ENCODE measurements around the gene USP11. TPM values are rescaled to one million over a fixed set of nuclear protein-coding genes. Genes with fewer than 3 reads are reported as not detected.

The USP11 gene
- polyA plus RNA-seq, 1 donor, result 57.6 TPM

DNA sequence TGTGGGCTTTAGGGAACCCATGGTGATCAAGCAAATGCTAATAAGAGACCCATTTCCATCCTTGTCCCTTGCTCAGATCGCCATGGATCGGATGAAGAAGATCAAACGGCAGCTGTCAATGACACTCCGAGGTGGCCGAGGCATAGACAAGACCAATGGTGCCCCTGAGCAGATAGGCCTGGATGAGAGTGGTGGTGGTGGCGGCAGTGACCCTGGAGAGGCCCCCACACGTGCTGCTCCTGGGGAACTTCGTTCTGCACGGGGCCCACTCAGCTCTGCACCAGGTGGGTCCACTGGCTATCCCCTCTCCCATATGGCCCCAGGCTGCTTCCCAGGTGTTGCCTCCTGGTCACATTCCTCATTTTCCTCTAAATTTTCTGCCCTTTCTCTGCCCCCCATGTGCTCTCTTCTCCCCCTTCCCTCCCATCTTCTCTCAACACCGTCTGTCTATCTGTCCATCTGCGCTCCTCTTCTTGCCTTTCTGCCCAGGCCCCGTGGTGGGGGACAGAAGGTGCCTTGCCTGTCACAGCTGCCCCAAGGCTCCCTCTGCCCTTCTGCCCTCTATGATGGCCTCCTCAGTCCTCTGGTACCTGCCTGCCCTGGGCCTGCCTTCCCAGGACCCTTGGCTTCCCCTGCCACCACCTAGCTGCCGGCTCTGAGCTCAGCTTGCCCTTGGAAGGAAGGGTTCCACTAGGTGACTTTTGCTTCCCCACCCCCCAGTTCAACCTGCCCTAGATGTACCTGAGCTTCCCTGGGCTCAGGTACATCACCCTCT lies 9.1 kb upstream of the USP11 start:
- no peaks in the 10 kb centered on the region for H3K27me3 ChIP-seq (ENCODE audit: control insufficient read depth, insufficient read depth, low read length)
- WGBS (ENCODE audit: insufficient coverage, low lambda C conversion rate), result no CpG with 5 or more reads among the region's 13 CpGs
- H3K36me3 ChIP-seq (ENCODE audit: control insufficient read depth, insufficient read depth, low read length), result peaks cover 49% of the 10 kb centered on the region
- peaks cover 2% of the 10 kb centered on the region for H3K4me1 ChIP-seq (ENCODE audit: control insufficient read depth, insufficient read depth, low read length)
- no peak overlapping the region for H3K27ac ChIP-seq (ENCODE audit: low read length)
- no peak overlapping the region for H3K4me3 ChIP-seq (ENCODE audit: low read length)
- DNase-seq, result no peak
- no peaks in the 10 kb centered on the region for H3K9me3 ChIP-seq (ENCODE audit: control insufficient read depth, low read depth, low read length)

- Histone ChIP-seq H3K4me3 (ENCODE audit: low read length) (no peak overlapping the region), H3K4me1 (ENCODE audit: control insufficient read depth, insufficient read depth, low read length) (peaks cover 2% of the 10 kb centered on the region), H3K9me3 (ENCODE audit: control insufficient read depth, low read depth, low read length) (no peaks in the 10 kb centered on the region), H3K27ac (ENCODE audit: low read length) (no peak overlapping the region), H3K36me3 (ENCODE audit: control insufficient read depth, insufficient read depth, low read length) (peaks cover 52% of the 10 kb centered on the region), H3K27me3 (ENCODE audit: control insufficient read depth, insufficient read depth, low read length) (no peaks in the 10 kb centered on the region)
- DNase-seq, result no peak
- WGBS (ENCODE audit: insufficient coverage, low lambda C conversion rate), result no CpG with 5 or more reads among the region's 17 CpGs
These were observed 8.4 kb upstream of the USP11 start for GRCh38 chrX:47224266-47224895.

DNA sequence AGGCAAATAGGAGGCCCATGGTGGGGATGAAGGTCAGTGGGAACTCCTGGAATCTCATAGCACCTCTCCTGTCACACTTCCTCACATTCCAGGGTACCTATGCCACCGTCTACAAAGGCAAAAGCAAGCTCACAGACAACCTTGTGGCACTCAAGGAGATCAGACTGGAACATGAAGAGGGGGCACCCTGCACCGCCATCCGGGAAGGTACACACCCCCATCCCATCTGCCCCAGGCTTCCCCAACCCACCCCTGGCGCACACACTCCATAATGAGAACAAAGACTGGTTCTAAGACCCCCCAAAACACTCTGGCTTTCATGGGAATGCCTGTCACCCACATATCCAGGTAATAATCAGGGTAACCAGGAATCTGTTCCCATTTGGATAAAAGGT lies 7.9 kb upstream of the USP11 start:
- H3K36me3 ChIP-seq (ENCODE audit: control insufficient read depth, insufficient read depth, low read length), result peaks cover 52% of the 10 kb centered on the region
- H3K4me3 ChIP-seq (ENCODE audit: low read length), result no peak overlapping the region
- H3K27me3 ChIP-seq (ENCODE audit: control insufficient read depth, insufficient read depth, low read length), result no peaks in the 10 kb centered on the region
- H3K4me1 ChIP-seq (ENCODE audit: control insufficient read depth, insufficient read depth, low read length), result peaks cover 2% of the 10 kb centered on the region
- WGBS (ENCODE audit: insufficient coverage, low lambda C conversion rate), result no CpG with 5 or more reads among the region's 4 CpGs
- H3K27ac ChIP-seq (ENCODE audit: low read length), result no peak overlapping the region
- H3K9me3 ChIP-seq (ENCODE audit: control insufficient read depth, low read depth, low read length), result no peaks in the 10 kb centered on the region
- DNase-seq, result no peak

GRCh38 chrX:47226071-47226470 lies 6.7 kb upstream of the USP11 start:
- WGBS (ENCODE audit: insufficient coverage, low lambda C conversion rate), result no CpG with 5 or more reads among the region's 6 CpGs
- Histone ChIP-seq H3K27ac (ENCODE audit: low read length) (no peak overlapping the region), H3K4me3 (ENCODE audit: low read length) (no peak overlapping the region), H3K9me3 (ENCODE audit: control insufficient read depth, low read depth, low read length) (no peaks in the 10 kb centered on the region), H3K36me3 (ENCODE audit: control insufficient read depth, insufficient read depth, low read length) (peaks cover 52% of the 10 kb centered on the region), H3K4me1 (ENCODE audit: control insufficient read depth, insufficient read depth, low read length) (no peaks in the 10 kb centered on the region), H3K27me3 (ENCODE audit: control insufficient read depth, insufficient read depth, low read length) (no peaks in the 10 kb centered on the region)
- DNase-seq, result no peak

DNA sequence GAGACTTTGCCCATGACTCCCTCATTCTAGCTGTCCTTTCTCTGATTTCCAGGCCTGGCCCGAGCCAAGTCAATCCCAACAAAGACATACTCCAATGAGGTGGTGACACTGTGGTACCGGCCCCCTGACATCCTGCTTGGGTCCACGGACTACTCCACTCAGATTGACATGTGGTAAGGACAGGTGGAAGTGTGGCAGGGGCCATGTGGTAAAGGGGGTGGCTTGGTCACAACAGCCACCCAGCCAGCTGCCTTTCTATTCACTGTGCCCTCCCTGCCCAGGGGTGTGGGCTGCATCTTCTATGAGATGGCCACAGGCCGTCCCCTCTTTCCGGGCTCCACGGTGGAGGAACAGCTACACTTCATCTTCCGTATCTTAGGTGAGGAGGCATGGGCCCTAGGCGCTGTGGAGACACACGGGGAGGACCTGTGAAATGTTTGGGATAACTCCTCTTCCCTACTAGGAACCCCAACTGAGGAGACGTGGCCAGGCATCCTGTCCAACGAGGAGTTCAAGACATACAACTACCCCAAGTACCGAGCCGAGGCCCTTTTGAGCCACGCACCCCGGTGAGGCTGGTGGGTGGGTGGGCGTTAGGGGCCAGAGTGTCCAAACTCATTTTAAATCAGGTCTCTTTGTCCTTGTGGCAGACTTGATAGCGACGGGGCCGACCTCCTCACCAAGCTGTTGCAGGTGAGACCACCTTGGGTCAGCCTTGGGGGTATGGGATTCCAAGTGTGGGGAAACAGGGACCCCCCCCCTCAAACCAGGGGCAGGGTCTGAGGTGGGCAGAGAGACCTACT lies 6.1 kb upstream of the USP11 start:
- Histone ChIP-seq H3K9me3 (ENCODE audit: control insufficient read depth, low read depth, low read length) (no peaks in the 10 kb centered on the region), H3K27me3 (ENCODE audit: control insufficient read depth, insufficient read depth, low read length) (no peaks in the 10 kb centered on the region), H3K36me3 (ENCODE audit: control insufficient read depth, insufficient read depth, low read length) (peaks cover 52% of the 10 kb centered on the region), H3K27ac (ENCODE audit: low read length) (no peak overlapping the region), H3K4me1 (ENCODE audit: control insufficient read depth, insufficient read depth, low read length) (no peaks in the 10 kb centered on the region), H3K4me3 (ENCODE audit: low read length) (no peak overlapping the region)
- no peak for DNase-seq
- no CpG with 5 or more reads among the region's 19 CpGs for WGBS (ENCODE audit: insufficient coverage, low lambda C conversion rate)

DNA sequence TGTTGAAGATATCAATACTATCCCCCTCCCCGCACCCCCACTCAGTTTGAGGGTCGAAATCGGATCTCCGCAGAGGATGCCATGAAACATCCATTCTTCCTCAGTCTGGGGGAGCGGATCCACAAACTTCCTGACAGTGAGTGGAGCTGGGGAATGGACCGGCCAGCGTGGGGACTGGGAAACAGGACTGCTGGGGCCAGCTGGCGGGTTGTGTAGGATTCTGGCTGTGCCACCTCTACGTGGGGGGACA lies 5.5 kb upstream of the USP11 start:
- no peak for DNase-seq
- WGBS (ENCODE audit: insufficient coverage, low lambda C conversion rate), result no CpG with 5 or more reads among the region's 9 CpGs
- H3K4me1 ChIP-seq (ENCODE audit: control insufficient read depth, insufficient read depth, low read length), result peaks cover 2% of the 10 kb centered on the region
- no peak overlapping the region for H3K4me3 ChIP-seq (ENCODE audit: low read length)
- no peaks in the 10 kb centered on the region for H3K9me3 ChIP-seq (ENCODE audit: control insufficient read depth, low read depth, low read length)
- no peak overlapping the region for H3K27ac ChIP-seq (ENCODE audit: low read length)
- H3K36me3 ChIP-seq (ENCODE audit: control insufficient read depth, insufficient read depth, low read length), result peaks cover 50% of the 10 kb centered on the region
- no peaks in the 10 kb centered on the region for H3K27me3 ChIP-seq (ENCODE audit: control insufficient read depth, insufficient read depth, low read length)

- Histone ChIP-seq H3K4me1 (ENCODE audit: control insufficient read depth, insufficient read depth, low read length) (peaks cover 4% of the 10 kb centered on the region), H3K27ac (ENCODE audit: low read length) (no peak overlapping the region), H3K4me3 (ENCODE audit: low read length) (no peak overlapping the region), H3K36me3 (ENCODE audit: control insufficient read depth, insufficient read depth, low read length) (peaks cover 41% of the 10 kb centered on the region), H3K9me3 (ENCODE audit: control insufficient read depth, low read depth, low read length) (no peaks in the 10 kb centered on the region), H3K27me3 (ENCODE audit: control insufficient read depth, insufficient read depth, low read length) (no peaks in the 10 kb centered on the region)
- DNase-seq, result no peak
- WGBS (ENCODE audit: insufficient coverage, low lambda C conversion rate), result no CpG with 5 or more reads among the region's 12 CpGs
These were observed 4.1 kb upstream of the USP11 start for GRCh38 chrX:47228550-47229270.

DNA sequence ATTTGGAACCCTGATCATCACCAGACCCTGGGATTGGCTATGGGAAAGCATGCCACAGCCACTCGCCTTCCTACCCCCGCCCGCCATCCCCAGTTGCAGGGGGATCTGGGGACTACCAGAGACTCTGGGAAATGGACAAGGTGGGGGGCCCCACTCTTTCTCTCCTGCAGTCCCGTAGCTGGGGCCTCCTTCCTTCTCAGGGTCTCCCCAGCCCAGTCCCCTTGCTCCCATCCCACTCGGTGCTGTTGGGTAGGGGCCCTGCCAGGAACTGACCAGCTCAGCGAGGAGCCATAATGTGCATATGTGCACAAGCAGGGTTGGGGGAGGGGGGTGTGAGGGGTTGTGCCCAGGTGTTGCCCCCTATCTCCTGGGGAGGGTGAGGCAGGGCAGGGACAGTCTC lies 3.4 kb upstream of the USP11 start:
- Histone ChIP-seq H3K4me1 (ENCODE audit: control insufficient read depth, insufficient read depth, low read length) (peaks cover 4% of the 10 kb centered on the region), H3K9me3 (ENCODE audit: control insufficient read depth, low read depth, low read length) (no peaks in the 10 kb centered on the region), H3K27me3 (ENCODE audit: control insufficient read depth, insufficient read depth, low read length) (no peaks in the 10 kb centered on the region), H3K27ac (ENCODE audit: low read length) (no peak overlapping the region), H3K4me3 (ENCODE audit: low read length) (no peak overlapping the region), H3K36me3 (ENCODE audit: control insufficient read depth, insufficient read depth, low read length) (peaks cover 34% of the 10 kb centered on the region)
- no CpG with 5 or more reads among the region's 6 CpGs for WGBS (ENCODE audit: insufficient coverage, low lambda C conversion rate)
- DNase-seq, result no peak

GRCh38 chrX:47230136-47230868 lies 2.5 kb upstream of the USP11 start:
- H3K9me3 ChIP-seq (ENCODE audit: control insufficient read depth, low read depth, low read length), result no peaks in the 10 kb centered on the region
- 100% methylated on average over 2 of the region's 5 CpGs for WGBS (ENCODE audit: insufficient coverage, low lambda C conversion rate)
- H3K27me3 ChIP-seq (ENCODE audit: control insufficient read depth, insufficient read depth, low read length), result no peaks in the 10 kb centered on the region
- no peak for DNase-seq
- peaks cover 26% of the 10 kb centered on the region for H3K36me3 ChIP-seq (ENCODE audit: control insufficient read depth, insufficient read depth, low read length)
- H3K27ac ChIP-seq (ENCODE audit: low read length), result no peak overlapping the region
- peaks cover 4% of the 10 kb centered on the region for H3K4me1 ChIP-seq (ENCODE audit: control insufficient read depth, insufficient read depth, low read length)
- no peak overlapping the region for H3K4me3 ChIP-seq (ENCODE audit: low read length)

GRCh38 chrX:47231167-47231566 lies 1.6 kb upstream of the USP11 start:
- H3K27ac ChIP-seq (ENCODE audit: low read length), result no peak overlapping the region
- no peak overlapping the region for H3K4me3 ChIP-seq (ENCODE audit: low read length)
- H3K4me1 ChIP-seq (ENCODE audit: control insufficient read depth, insufficient read depth, low read length), result peaks cover 4% of the 10 kb centered on the region
- DNase-seq, result no peak
- H3K9me3 ChIP-seq (ENCODE audit: control insufficient read depth, low read depth, low read length), result no peaks in the 10 kb centered on the region
- no peaks in the 10 kb centered on the region for H3K27me3 ChIP-seq (ENCODE audit: control insufficient read depth, insufficient read depth, low read length)
- peaks cover 17% of the 10 kb centered on the region for H3K36me3 ChIP-seq (ENCODE audit: control insufficient read depth, insufficient read depth, low read length)
- WGBS (ENCODE audit: insufficient coverage, low lambda C conversion rate), result no CpG with 5 or more reads among the region's 2 CpGs

All from large intestine (tissue), 3 donors.